CD4-positive, alpha-beta T cell treated with Interferon alpha-2 for 1 hour (primary cell): Measurements from ENCODE around the gene CAMSAP1.

ENCODE experiments used
- DNase-seq, 2 donors: peaks; one replicate each; pipeline ENCODE4 v3.0.0-alpha.2; 2020 to 2022

The CAMSAP1 gene

GRCh38 chr9:135877791-135878527, 29.4 kb downstream of the CAMSAP1 start:
- DNase-seq: no peak

- no peak for DNase-seq
These were observed 30.4 kb downstream of the CAMSAP1 start for GRCh38 chr9:135876936-135877335.

DNA sequence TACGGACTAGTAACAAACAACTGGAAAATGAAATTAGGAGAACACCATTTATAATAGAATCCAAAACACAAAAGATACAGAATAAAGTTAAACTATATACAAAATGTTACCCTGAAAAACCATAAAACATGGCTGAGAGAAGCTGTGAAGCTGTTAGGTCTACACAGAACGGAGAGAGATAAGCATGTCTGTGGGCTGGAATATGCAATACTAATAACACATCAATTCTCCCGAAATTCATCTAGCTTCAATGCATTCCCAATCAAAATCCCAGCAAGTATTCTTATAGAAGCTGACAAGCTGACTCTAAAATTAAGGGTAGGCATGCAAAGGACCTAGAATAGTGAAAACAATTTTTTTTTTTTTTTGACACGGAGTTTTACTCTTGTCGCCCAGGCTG, 32.5 kb downstream of the CAMSAP1 start:
- DNase-seq: no peak

- DNase-seq: no peak
These were observed 37.4 kb downstream of the CAMSAP1 start for GRCh38 chr9:135869909-135870308.

GRCh38 chr9:135865531-135865930, 41.8 kb downstream of the CAMSAP1 start:
- DNase-seq: no peak

DNA sequence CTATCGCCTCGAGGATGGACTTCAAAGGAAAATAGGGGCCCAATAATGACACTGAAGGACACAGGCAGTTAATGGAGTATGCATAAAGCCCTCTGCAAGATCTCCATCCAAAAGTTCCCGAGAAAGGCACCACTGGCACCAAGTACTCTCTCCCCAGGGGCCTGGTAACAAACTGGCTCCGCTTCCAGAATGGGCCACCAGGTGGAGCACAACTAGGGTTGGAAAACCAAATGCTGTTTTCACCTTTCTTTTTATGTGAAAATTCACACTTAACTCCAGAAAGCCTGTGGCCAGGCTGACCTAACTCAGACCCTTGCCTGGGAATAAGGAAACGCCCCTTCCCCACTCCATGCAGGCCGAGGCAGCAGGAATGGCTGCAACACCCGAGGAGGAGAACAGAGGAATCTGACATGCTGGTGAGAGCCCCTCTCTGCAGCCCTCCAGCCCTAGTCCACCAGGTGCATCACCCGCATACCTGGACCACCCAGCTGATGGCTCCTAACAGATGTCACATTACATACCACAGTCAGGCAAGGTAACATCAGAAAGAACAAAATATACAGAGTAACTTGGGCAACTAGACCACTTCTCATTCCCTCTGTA, 42.8 kb downstream of the CAMSAP1 start:
- peak; percentile 53 to 68 for DNase-seq

- DNase-seq: no peak
These were observed 44.5 kb downstream of the CAMSAP1 start for GRCh38 chr9:135862809-135863208.

DNA sequence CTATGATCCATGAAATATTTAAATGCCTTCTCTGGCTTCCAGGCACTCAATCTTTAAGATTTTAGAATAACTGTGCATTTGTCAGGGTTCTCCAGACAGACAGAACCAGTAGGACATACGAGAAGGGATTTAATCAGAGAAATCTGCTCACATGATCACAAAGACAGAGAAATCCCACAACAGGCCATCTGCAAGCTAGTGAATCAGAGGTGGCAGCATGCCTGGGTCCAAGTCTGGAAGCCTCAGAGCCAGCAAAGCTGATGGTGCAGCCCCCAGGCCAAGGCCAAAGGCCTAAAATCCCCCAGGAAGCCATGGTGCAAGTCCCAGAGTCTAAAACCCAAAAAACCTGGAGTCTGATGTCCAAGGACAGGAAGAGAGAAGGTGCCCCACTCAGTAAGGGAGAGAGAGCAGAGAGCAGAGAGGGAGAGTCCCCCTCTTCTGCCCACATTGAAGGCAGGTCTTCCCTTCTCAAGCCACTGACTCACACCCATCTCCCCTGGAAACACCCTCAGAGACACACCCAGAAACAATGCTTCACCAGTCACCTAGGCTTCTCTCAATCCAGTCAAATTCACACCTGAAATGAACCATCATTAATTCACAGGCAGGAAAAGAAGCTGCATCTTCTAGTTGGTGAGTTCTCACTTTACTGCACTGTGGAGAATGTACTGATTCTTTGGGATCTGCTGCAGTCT, 48.7 kb downstream of the CAMSAP1 start:
- DNase-seq: no peak

- no peak for DNase-seq
These were observed 49.5 kb downstream of the CAMSAP1 start for GRCh38 chr9:135857843-135858242.

DNA sequence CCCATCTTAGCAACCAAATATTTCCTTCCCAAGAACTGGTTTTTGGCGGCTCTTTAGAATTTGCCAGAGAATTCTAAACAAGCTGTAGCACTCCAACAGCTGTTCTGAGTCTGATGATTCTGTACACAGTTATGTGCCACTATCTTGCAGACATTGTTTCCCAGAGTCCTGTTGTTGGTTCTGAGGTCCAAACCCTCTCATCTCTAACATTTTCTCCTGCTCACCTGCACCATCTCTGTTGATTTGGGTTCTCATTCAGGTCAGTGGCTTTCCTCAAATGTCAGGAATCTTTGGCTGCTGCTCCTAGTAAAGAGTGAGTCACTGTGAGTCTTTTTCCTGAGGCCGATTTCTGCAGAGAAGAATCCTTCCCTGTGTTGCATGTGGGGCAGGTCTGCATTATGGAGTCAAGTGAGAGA, 50.0 kb downstream of the CAMSAP1 start:
- DNase-seq: no peak

- DNase-seq: no peak
These were observed 55.6 kb downstream of the CAMSAP1 start for GRCh38 chr9:135851748-135852147.

GRCh38 chr9:135850737-135851136, 56.6 kb downstream of the CAMSAP1 start:
- no peak for DNase-seq

- no peak for DNase-seq
These were observed 58.2 kb downstream of the CAMSAP1 start for GRCh38 chr9:135849181-135849580.

GRCh38 chr9:135848341-135849047, 58.9 kb downstream of the CAMSAP1 start:
- no peak for DNase-seq

DNA sequence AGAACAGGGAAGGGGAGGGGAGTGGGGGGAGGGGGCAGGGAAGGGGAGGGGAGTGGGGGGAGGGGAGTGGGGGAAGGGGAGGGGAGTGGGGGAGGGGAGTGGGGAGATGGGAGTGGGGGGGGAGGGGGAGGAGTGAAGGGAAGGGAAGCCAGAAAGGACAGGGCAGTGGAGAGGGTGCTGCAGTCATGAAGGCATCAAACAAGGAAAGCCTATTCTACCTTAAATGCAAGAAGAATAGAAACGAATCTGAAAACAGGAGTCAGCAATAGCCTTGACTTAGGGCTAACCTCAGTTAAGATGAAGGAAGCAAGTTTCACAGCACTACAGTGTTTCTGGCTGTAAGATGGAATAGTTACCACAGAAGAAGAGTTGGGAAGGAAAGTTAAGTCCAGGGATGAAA, 59.5 kb downstream of the CAMSAP1 start:
- no peak for DNase-seq

DNA sequence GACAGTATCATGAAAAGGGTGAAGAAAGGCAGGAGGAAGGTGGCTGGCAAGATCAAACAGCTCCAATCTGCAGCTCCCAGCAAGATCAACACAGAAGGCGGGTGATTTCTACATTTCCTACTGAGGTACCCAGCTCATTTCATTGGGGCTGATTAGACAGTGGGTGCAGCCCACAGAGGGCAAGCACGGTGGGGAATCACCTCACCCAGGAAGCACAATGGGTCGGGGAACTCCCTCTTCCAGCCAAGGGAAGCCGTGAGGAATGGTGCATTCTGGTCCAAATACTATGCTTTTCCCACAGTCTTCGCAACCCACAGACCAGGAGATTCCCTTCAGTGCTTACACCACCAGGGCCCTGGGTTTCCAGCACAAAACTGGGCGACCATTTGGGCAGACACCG, 66.8 kb downstream of the CAMSAP1 start:
- no peak for DNase-seq

GRCh38 chr9:135840107-135840506, 67.2 kb downstream of the CAMSAP1 start:
- no peak for DNase-seq

- DNase-seq: no peak
These were observed 67.8 kb downstream of the CAMSAP1 start for GRCh38 chr9:135839516-135839915.

- DNase-seq: no peak
These were observed 72.2 kb downstream of the CAMSAP1 start for GRCh38 chr9:135835131-135835530.

GRCh38 chr9:135833864-135834263, 73.5 kb downstream of the CAMSAP1 start:
- DNase-seq: no peak

DNA sequence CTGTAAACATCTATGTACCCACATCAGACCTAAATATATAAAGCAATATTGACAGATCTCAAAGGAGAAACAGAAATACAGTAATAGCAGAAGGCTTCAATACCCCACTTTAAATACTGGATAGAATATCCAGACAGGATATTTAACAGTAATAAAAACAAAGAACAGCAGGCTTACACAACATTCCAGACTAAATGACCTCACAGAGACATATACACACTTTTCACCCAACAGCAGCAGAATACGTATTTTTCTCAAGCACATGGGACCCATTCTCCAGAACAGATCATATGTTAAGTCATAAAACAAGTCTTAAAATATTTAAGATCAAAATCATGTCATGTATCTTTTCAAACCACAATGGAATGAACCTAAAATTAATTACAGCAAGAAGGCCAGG, 76.8 kb downstream of the CAMSAP1 start:
- DNase-seq: no peak

- no peak for DNase-seq
These were observed 78.7 kb downstream of the CAMSAP1 start for GRCh38 chr9:135828656-135829055.

GRCh38 chr9:135827866-135828580, 79.3 kb downstream of the CAMSAP1 start:
- DNase-seq: no peak
